Limb (tissue), 2 donors: Measurements from ENCODE around the gene HYPK.

Source experiments
- DNase-seq, 2 donors: peaks; one replicate each; pipeline ENCODE4 v3.0.0-alpha.2; 2016; ENCODE audit errors: extremely low spot score in 2 of 2

HYPK gene

GRCh38 chr15:43800286-43801141 is at the start of gene HYPK:
Gene HYPK (plus strand): TSS chr15:43800599. CDS start chr15:43800623, 24 bp downstream.
- DNase-seq: peak; percentile 92 to 94

GRCh38 chr15:43751885-43752284 is 48.5 kb upstream of the HYPK start:
- no peak for DNase-seq

GRCh38 chr15:43762824-43763223 is 37.6 kb upstream of the HYPK start:
- no peak for DNase-seq

GRCh38 chr15:43763819-43764446 is 36.5 kb upstream of the HYPK start:
- no peak for DNase-seq

- peak in 1 of 2 donors; percentile 62 for DNase-seq
These were observed 30.7 kb upstream of the HYPK start for GRCh38 chr15:43769584-43770228.

- no peak for DNase-seq
These were observed 28.6 kb upstream of the HYPK start for GRCh38 chr15:43771816-43772215.

- DNase-seq: no peak
These were observed 27.8 kb upstream of the HYPK start for GRCh38 chr15:43772624-43773023.

- DNase-seq: no peak
These were observed 26.3 kb upstream of the HYPK start for GRCh38 chr15:43774062-43774461.

GRCh38 chr15:43775411-43775965 is 24.9 kb upstream of the HYPK start:
- peak in 1 of 2 donors; percentile 46 for DNase-seq

GRCh38 chr15:43776101-43776717 is 24.2 kb upstream of the HYPK start:
- peak in 1 of 2 donors; percentile 45 for DNase-seq

GRCh38 chr15:43776718-43777266 is 23.6 kb upstream of the HYPK start, which contains the start of gene ELL3:
Gene ELL3 (minus strand): TSS chr15:43776966. CDS start chr15:43776901, 65 bp downstream.
- DNase-seq: peak; percentile 36 to 79

- DNase-seq: peak; percentile 55 to 79
These were observed 23.0 kb upstream of the HYPK start for GRCh38 chr15:43777267-43777914.

GRCh38 chr15:43779016-43779415 is 21.4 kb upstream of the HYPK start:
- DNase-seq: no peak

GRCh38 chr15:43789409-43789808 is 11.0 kb upstream of the HYPK start:
- DNase-seq: no peak

GRCh38 chr15:43791993-43792760 is 8.2 kb upstream of the HYPK start, which contains the start of gene SERF2:
Gene SERF2 (plus strand): TSS chr15:43792320. CDS start chr15:43792377, 57 bp downstream.
- DNase-seq: peak; percentile 99 to 100

GRCh38 chr15:43792761-43793476 is 7.5 kb upstream of the HYPK start:
- DNase-seq: peak in 1 of 2 donors; percentile 42

GRCh38 chr15:43793647-43794046 is 6.8 kb upstream of the HYPK start:
- DNase-seq: no peak

- no peak for DNase-seq
These were observed 5.9 kb upstream of the HYPK start for GRCh38 chr15:43794269-43795037.
